ENCODE measurements around the gene EML5. TPM values are rescaled to one million over a fixed set of nuclear protein-coding genes. Genes with fewer than 3 reads are reported as not detected.

Gene EML5
- total RNA-seq, 2 experiments from 2014 or later, result 2.8 to 3.1 TPM

GRCh38 chr14:88840926-88841325, 48.2 kb upstream of the EML5 start:
- Mint-ChIP-seq H3K4me3 (no peak overlapping the region), H3K36me3 (ENCODE audit: low read depth) (no peaks in the 10 kb centered on the region), H3K27ac (no peak overlapping the region), H3K4me1 (ENCODE audit: low read depth) (no peaks in the 10 kb centered on the region), H3K27me3 (peaks cover 5% of the 10 kb centered on the region), H3K9me3 (no peaks in the 10 kb centered on the region)
- no peak for ATAC-seq (ENCODE audit: poor library complexity)
- H3K27ac ChIP-seq (ENCODE audit: low read depth in 1 of 2, low read length in 2 of 2), result no peak overlapping the region
- no peaks in the 10 kb centered on the region for H3K4me1 ChIP-seq (ENCODE audit: insufficient read depth, low read length)
- POLR2A ChIA-PET, result no interaction called here
- H3K9me3 ChIP-seq (ENCODE audit: control insufficient read depth in 1 of 2, insufficient read depth in 1 of 2, low read length in 2 of 2), result no peaks in the 10 kb centered on the region
- no peak overlapping the region for H3K4me3 ChIP-seq (ENCODE audit: low read length)
- no peaks in the 10 kb centered on the region for H3K36me3 ChIP-seq (ENCODE audit: insufficient read depth, low read length)
- CTCF ChIA-PET, result no interaction called here
- intact Hi-C loops (cut with DNase I, micrococcal nuclease), result no loop called here
- no peaks in the 10 kb centered on the region for H3K27me3 ChIP-seq (ENCODE audit: control insufficient read depth in 1 of 2, insufficient read depth in 2 of 2, low read length in 2 of 2)
- TF ChIP-seq, protein P1, sequence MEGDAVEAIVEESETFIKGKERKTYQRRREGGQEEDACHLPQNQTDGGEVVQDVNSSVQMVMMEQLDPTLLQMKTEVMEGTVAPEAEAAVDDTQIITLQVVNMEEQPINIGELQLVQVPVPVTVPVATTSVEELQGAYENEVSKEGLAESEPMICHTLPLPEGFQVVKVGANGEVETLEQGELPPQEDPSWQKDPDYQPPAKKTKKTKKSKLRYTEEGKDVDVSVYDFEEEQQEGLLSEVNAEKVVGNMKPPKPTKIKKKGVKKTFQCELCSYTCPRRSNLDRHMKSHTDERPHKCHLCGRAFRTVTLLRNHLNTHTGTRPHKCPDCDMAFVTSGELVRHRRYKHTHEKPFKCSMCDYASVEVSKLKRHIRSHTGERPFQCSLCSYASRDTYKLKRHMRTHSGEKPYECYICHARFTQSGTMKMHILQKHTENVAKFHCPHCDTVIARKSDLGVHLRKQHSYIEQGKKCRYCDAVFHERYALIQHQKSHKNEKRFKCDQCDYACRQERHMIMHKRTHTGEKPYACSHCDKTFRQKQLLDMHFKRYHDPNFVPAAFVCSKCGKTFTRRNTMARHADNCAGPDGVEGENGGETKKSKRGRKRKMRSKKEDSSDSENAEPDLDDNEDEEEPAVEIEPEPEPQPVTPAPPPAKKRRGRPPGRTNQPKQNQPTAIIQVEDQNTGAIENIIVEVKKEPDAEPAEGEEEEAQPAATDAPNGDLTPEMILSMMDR (IDR thresholded peaks at IDR 0.05), result no peak
- DNase-seq, result no peak

GRCh38 chr14:88838015-88838414, 45.3 kb upstream of the EML5 start:
- Mint-ChIP-seq H3K9me3 (no peaks in the 10 kb centered on the region), H3K4me3 (no peak overlapping the region), H3K27me3 (peaks cover 5% of the 10 kb centered on the region), H3K4me1 (ENCODE audit: low read depth) (no peaks in the 10 kb centered on the region), H3K27ac (no peak overlapping the region), H3K36me3 (ENCODE audit: low read depth) (no peaks in the 10 kb centered on the region)
- Histone ChIP-seq H3K27me3 (ENCODE audit: control insufficient read depth in 1 of 2, insufficient read depth in 2 of 2, low read length in 2 of 2) (no peaks in the 10 kb centered on the region), H3K36me3 (ENCODE audit: insufficient read depth, low read length) (no peaks in the 10 kb centered on the region), H3K4me3 (ENCODE audit: low read length) (no peak overlapping the region), H3K27ac (ENCODE audit: low read depth in 1 of 2, low read length in 2 of 2) (no peak overlapping the region), H3K9me3 (ENCODE audit: control insufficient read depth in 1 of 2, insufficient read depth in 1 of 2, low read length in 2 of 2) (no peaks in the 10 kb centered on the region), H3K4me1 (ENCODE audit: insufficient read depth, low read length) (no peaks in the 10 kb centered on the region)
- DNase-seq (no peak), ATAC-seq (ENCODE audit: poor library complexity) (no peak)
- POLR2A ChIA-PET, result interaction anchor here (1.7 kb wide), 1 partner anchor 13 kb away, joined by 6 read pairs; the partner anchor contains the start of gene TTC8
- TF ChIP-seq, protein P1 (IDR thresholded peaks at IDR 0.05), result no peak
- CTCF ChIA-PET, result interaction anchor here (1.2 to 1.6 kb wide), 2 partner anchors 9 to 13 kb away, joined by 4 read pairs; partner anchors contain the start of gene TTC8
- intact Hi-C loops (cut with DNase I, micrococcal nuclease), result no loop called here

- H3K27me3 ChIP-seq (ENCODE audit: control insufficient read depth in 1 of 2, insufficient read depth in 2 of 2, low read length in 2 of 2), result no peaks in the 10 kb centered on the region
- Mint-ChIP-seq H3K4me1 (ENCODE audit: low read depth) (no peaks in the 10 kb centered on the region), H3K4me3 (no peak overlapping the region), H3K36me3 (ENCODE audit: low read depth) (no peaks in the 10 kb centered on the region), H3K9me3 (no peaks in the 10 kb centered on the region), H3K27ac (no peak overlapping the region), H3K27me3 (peaks cover 5% of the 10 kb centered on the region)
- H3K27ac ChIP-seq (ENCODE audit: low read depth in 1 of 2, low read length in 2 of 2), result no peak overlapping the region
- DNase-seq (no peak), ATAC-seq (ENCODE audit: poor library complexity) (no peak)
- H3K4me1 ChIP-seq (ENCODE audit: insufficient read depth, low read length), result no peaks in the 10 kb centered on the region
- TF ChIP-seq, protein P1 (IDR thresholded peaks at IDR 0.05), result no peak
- no peak overlapping the region for H3K4me3 ChIP-seq (ENCODE audit: low read length)
- intact Hi-C loops (cut with DNase I, micrococcal nuclease), result no loop called here
- no peaks in the 10 kb centered on the region for H3K9me3 ChIP-seq (ENCODE audit: control insufficient read depth in 1 of 2, insufficient read depth in 1 of 2, low read length in 2 of 2)
- H3K36me3 ChIP-seq (ENCODE audit: insufficient read depth, low read length), result no peaks in the 10 kb centered on the region
- ChIA-PET CTCF (interaction anchor here (1.2 kb wide), 2 partner anchors 8 to 10 kb away, joined by 3 to 4 read pairs; no protein-coding TSS in a partner anchor), POLR2A (no interaction called here)
Measured at GRCh38 chr14:88837495-88837894, 44.7 kb upstream of the EML5 start.
